Muscle of arm (tissue), 12 donors: ENCODE measurements around the gene SERINC5. TPM values are rescaled to one million over a fixed set of nuclear protein-coding genes. Genes with fewer than 3 reads are reported as not detected.

Source experiments
- DNase-seq: peaks from one replicate; pipeline ENCODE4 v3.0.0-alpha.2; 2013
- polyA plus RNA-seq, 12 donors: library from polyadenylated mRNA; unstranded; fragments of 120-200 nt; gene quantifications; one replicate each; pipeline ENCODE4 v1.2.1, GENCODE V29; 2013; ENCODE audit not compliant: insufficient read length in 12 of 12

Gene SERINC5
- polyA plus RNA-seq, 12 donors: 16.6 to 171 (median 21.9) TPM

GRCh38 chr5:80231243-80231642 is 24.6 kb downstream of the SERINC5 start:
- DNase-seq: no peak

- no peak for DNase-seq
These were observed 25.4 kb downstream of the SERINC5 start for GRCh38 chr5:80230269-80230992.

- no peak for DNase-seq
These were observed 26.0 kb downstream of the SERINC5 start for GRCh38 chr5:80229902-80230255.

GRCh38 chr5:80227979-80228596 is 27.8 kb downstream of the SERINC5 start:
- no peak for DNase-seq

GRCh38 chr5:80225934-80226326 is 29.9 kb downstream of the SERINC5 start:
- no peak for DNase-seq

- no peak for DNase-seq
These were observed 30.5 kb downstream of the SERINC5 start for GRCh38 chr5:80225189-80225933.

- no peak for DNase-seq
These were observed 32.3 kb downstream of the SERINC5 start for GRCh38 chr5:80223561-80223960.

- DNase-seq: no peak
These were observed 35.5 kb downstream of the SERINC5 start for GRCh38 chr5:80220245-80220897.

- DNase-seq: no peak
These were observed 36.5 kb downstream of the SERINC5 start for GRCh38 chr5:80219391-80219790.

GRCh38 chr5:80217667-80218066 is 38.2 kb downstream of the SERINC5 start:
- DNase-seq: no peak

- no peak for DNase-seq
These were observed 38.9 kb downstream of the SERINC5 start for GRCh38 chr5:80216753-80217596.

GRCh38 chr5:80216096-80216495 is 39.8 kb downstream of the SERINC5 start:
- DNase-seq: no peak

- no peak for DNase-seq
These were observed 40.3 kb downstream of the SERINC5 start for GRCh38 chr5:80215523-80215922.

- DNase-seq: no peak
These were observed 42.4 kb downstream of the SERINC5 start for GRCh38 chr5:80213466-80213865.

GRCh38 chr5:80212171-80212667 is 43.6 kb downstream of the SERINC5 start:
- DNase-seq: no peak

- DNase-seq: no peak
These were observed 44.5 kb downstream of the SERINC5 start for GRCh38 chr5:80211327-80211726.

GRCh38 chr5:80210014-80210413 is 45.8 kb downstream of the SERINC5 start:
- no peak for DNase-seq

GRCh38 chr5:80208381-80208780 is 47.5 kb downstream of the SERINC5 start:
- DNase-seq: no peak

GRCh38 chr5:80207832-80208231 is 48.0 kb downstream of the SERINC5 start:
- no peak for DNase-seq

- DNase-seq: no peak
These were observed 49.6 kb downstream of the SERINC5 start for GRCh38 chr5:80206282-80206681.

GRCh38 chr5:80205846-80206245 is 50.0 kb downstream of the SERINC5 start:
- no peak for DNase-seq
